Keratinocyte (primary cell): ENCODE data around the gene HEMK1.

Experiments
- CTCF ChIP-seq, 3 experiments: IDR thresholded peaks in 1 of 3; conservative IDR thresholded peaks in 1 of 3; optimal IDR thresholded peaks in 1 of 3; 2 replicates in 2 of 3; 3 replicates in 1 of 3; pipeline versions ENCODE3 to v1.5.1; 2011; ENCODE audit warnings: low read length in 3 of 3, mild to moderate bottlenecking in 3 of 3, moderate library complexity in 2 of 3, control low read depth in 1 of 3, inconsistent platforms in 1 of 3; ENCODE audit not compliant: insufficient read depth in 2 of 3; ENCODE audit errors: extremely low read depth in 1 of 3
- EZH2 ChIP-seq: IDR thresholded peaks from one replicate; pipeline ENCODE4 v1.6.1; 2012; ENCODE audit warnings: inconsistent platforms, mild to moderate bottlenecking, low read length, moderate library complexity

DNA sequence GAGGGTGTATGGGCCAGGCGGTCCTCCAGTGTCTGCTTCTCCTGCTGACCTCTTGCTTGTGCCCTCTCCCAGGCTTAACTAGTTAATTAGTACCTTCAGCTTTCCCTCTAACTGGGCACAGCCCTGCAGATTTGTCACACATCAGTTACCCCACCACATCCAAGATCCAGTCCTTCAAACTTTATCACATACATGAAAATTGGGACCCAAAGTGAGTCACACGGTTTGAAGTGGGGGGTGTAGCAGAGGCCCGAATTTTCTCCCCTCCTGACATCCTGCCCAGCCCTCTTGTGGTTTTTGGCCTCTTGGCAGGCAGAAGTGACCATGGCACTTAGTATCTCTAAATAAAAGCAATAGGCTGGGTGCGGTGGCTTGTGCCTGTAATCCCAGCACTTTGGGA is 51.5 kb downstream of the HEMK1 start:
- TF ChIP-seq CTCF (optimal IDR thresholded peaks at IDR 0.05 in 1 of 3, IDR thresholded peaks at IDR 0.05 in 1 of 3, conservative IDR thresholded peaks at IDR 0.05 in 1 of 3; ENCODE audit: extremely low read depth in 1 of 3, insufficient read depth in 2 of 3, low read length in 3 of 3) = no peak
- no peak for TF ChIP-seq EZH2
